Ishikawa (cell line): ENCODE measurements around the gene HBEGF.

Experiments used
- CREB1 ChIP-seq: IDR thresholded peaks from 2 replicates; pipeline ENCODE4 v1.6.1; 2012; ENCODE audit warnings: low read depth
- EP300 ChIP-seq: IDR thresholded peaks from 2 replicates; pipeline ENCODE4 v1.6.1; 2012; ENCODE audit warnings: borderline replicate concordance
- MAX ChIP-seq: IDR thresholded peaks from 2 replicates; pipeline ENCODE4 v1.6.1; 2012
- NFIC ChIP-seq: IDR thresholded peaks from 2 replicates; pipeline ENCODE4 v1.6.1; 2012
- TAF1 ChIP-seq: IDR thresholded peaks from 2 replicates; pipeline ENCODE4 v1.6.1; 2012; ENCODE audit warnings: low read depth, mild to moderate bottlenecking
- USF1 ChIP-seq: IDR thresholded peaks from 2 replicates; pipeline ENCODE4 v1.6.1; 2012
- TF ChIP-seq, protein P1 (sequence below): IDR thresholded peaks from 2 replicates; pipeline ENCODE4 v1.6.1; 2012; ENCODE audit warnings: low read depth, mild to moderate bottlenecking

DNA sequence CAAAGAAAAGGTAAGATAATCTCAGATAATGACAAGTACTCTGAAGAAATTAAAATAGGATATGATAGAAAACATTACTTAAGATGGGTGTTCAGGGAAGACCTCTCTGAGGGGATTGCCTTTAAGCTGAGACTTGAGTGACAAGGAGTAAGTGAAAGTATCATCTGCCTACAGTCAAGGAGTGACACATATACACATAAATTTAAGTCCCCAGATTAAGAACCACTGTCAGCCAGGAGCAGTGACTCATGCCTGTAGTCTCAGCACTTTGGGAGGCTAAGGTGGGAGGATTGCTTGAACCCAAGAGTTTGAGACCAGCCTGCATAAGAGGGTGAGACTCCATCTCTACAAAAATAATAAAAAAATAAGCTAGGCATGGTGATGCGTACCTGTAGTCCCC, 35.6 kb upstream of the HBEGF start:
- TF ChIP-seq, protein P1, sequence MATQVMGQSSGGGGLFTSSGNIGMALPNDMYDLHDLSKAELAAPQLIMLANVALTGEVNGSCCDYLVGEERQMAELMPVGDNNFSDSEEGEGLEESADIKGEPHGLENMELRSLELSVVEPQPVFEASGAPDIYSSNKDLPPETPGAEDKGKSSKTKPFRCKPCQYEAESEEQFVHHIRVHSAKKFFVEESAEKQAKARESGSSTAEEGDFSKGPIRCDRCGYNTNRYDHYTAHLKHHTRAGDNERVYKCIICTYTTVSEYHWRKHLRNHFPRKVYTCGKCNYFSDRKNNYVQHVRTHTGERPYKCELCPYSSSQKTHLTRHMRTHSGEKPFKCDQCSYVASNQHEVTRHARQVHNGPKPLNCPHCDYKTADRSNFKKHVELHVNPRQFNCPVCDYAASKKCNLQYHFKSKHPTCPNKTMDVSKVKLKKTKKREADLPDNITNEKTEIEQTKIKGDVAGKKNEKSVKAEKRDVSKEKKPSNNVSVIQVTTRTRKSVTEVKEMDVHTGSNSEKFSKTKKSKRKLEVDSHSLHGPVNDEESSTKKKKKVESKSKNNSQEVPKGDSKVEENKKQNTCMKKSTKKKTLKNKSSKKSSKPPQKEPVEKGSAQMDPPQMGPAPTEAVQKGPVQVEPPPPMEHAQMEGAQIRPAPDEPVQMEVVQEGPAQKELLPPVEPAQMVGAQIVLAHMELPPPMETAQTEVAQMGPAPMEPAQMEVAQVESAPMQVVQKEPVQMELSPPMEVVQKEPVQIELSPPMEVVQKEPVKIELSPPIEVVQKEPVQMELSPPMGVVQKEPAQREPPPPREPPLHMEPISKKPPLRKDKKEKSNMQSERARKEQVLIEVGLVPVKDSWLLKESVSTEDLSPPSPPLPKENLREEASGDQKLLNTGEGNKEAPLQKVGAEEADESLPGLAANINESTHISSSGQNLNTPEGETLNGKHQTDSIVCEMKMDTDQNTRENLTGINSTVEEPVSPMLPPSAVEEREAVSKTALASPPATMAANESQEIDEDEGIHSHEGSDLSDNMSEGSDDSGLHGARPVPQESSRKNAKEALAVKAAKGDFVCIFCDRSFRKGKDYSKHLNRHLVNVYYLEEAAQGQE = no peak
- TF ChIP-seq CREB1 (no peak), EP300 (no peak), MAX (no peak), NFIC (no peak), USF1 (no peak), TAF1 (no peak)
